ENCODE measurements around the gene TMEM139.

The TMEM139 gene

DNA sequence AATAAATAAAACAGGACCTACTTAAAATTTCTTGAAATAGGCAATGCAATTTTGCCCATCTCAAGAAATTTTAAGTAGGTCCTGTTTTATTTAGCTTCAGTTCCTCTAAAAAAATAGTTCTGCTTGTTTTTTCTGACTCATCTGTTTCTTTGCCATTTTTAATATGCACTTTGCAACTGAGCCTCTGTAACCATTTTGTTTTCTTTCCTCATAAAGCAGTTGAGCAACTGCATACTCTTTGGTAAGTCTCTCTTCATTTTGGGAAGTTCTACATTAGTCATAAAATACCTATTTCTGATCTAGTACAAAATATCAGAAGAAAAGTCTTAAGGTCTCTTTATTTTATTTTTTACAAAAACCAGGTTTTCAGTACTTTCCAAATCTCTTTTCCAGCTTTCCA lies 44.9 kb upstream of the TMEM139 start:
- Histone ChIP-seq H3K4me3 (ENCODE audit: low read depth in 1 of 2, low read length in 1 of 2) (peak overlapping the region; percentile 46 to 48), H3K9me3 (no peaks in the 10 kb centered on the region), H3K27me3 (no peaks in the 10 kb centered on the region), H3K36me3 (no peaks in the 10 kb centered on the region), H3K27ac (peak overlapping the region; percentile 85), H3K4me1 (ENCODE audit: control insufficient read depth in 1 of 2, insufficient read depth in 1 of 2, low read depth in 1 of 2, low read length in 1 of 2) (peaks cover 45 to 49% of the 10 kb centered on the region in 2 experiments)
- TF ChIP-seq, protein P1, sequence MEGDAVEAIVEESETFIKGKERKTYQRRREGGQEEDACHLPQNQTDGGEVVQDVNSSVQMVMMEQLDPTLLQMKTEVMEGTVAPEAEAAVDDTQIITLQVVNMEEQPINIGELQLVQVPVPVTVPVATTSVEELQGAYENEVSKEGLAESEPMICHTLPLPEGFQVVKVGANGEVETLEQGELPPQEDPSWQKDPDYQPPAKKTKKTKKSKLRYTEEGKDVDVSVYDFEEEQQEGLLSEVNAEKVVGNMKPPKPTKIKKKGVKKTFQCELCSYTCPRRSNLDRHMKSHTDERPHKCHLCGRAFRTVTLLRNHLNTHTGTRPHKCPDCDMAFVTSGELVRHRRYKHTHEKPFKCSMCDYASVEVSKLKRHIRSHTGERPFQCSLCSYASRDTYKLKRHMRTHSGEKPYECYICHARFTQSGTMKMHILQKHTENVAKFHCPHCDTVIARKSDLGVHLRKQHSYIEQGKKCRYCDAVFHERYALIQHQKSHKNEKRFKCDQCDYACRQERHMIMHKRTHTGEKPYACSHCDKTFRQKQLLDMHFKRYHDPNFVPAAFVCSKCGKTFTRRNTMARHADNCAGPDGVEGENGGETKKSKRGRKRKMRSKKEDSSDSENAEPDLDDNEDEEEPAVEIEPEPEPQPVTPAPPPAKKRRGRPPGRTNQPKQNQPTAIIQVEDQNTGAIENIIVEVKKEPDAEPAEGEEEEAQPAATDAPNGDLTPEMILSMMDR (IDR thresholded peaks at IDR 0.05), result no peak

DNA sequence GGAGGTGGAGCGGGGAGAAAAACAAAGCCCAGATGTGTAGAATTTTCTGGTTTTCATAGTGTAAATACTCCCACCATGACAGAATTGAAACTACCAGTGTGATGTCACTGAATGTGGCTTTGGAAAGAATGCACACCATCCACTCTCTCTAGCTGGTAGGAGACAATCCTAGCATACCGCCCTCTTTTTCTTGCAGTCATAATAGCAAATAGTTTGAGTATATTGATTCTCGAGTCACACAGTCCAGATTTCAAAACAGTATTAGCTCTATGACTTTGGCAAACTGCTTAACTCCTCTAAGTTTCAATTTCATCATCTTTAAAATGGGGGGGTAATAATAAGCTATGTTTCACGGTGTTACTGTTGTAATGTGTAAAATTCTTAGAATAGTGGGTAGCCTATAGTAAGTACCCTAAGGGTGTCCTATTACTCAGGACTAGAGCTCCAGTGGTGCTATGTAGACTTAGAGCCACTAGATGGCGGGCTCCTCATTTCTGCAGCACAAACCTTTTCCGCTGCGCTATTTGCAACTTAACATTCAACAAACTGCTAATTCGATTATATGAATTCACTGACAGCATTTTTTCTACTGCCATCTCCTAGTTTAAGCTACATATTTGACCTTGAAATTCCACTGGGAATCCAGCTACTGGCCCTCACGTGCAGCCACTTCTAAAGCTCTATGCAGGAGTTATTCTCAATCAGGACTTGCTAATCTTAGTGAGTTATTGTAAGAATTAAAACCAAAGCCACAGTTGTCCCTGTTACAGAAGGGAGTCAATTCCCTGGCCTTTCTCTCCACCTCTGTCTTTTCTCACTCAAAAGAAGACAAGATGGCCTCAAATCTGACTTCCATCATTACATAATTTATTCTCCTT lies 44.2 kb upstream of the TMEM139 start:
- Histone ChIP-seq H3K36me3 (no peaks in the 10 kb centered on the region), H3K27me3 (no peaks in the 10 kb centered on the region), H3K9me3 (no peaks in the 10 kb centered on the region), H3K4me1 (ENCODE audit: control insufficient read depth in 1 of 2, insufficient read depth in 1 of 2, low read depth in 1 of 2, low read length in 1 of 2) (peaks cover 52 to 55% of the 10 kb centered on the region in 2 experiments), H3K4me3 (ENCODE audit: low read depth in 1 of 2, low read length in 1 of 2) (peak overlapping the region; percentile 38 to 48), H3K27ac (peak overlapping the region; percentile 85)
- TF ChIP-seq, protein P1 (IDR thresholded peaks at IDR 0.05), result peak; percentile 91

DNA sequence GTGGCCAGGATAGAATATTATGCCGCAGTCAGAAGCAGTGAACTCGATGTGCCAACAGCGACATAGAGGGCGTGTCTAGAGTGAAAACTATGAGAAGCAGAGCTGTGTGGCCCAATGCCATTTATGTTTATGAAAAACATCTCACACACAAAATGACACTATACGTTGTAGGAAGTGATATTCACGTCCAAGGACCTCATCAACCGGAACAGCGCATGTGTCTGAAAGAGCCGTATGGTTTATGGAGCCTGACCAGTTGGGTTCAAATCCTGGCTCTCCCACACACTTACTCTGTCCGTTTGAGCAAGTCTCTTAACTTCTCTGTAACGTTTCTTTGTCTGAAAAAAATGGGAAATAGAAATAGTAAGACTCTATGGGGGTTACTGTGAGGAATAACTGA lies 42.5 kb upstream of the TMEM139 start:
- H3K36me3 ChIP-seq, result no peaks in the 10 kb centered on the region
- H3K4me1 ChIP-seq (ENCODE audit: control insufficient read depth in 1 of 2, insufficient read depth in 1 of 2, low read depth in 1 of 2, low read length in 1 of 2), result peaks cover 57 to 59% of the 10 kb centered on the region in 2 experiments
- no peak overlapping the region for H3K27ac ChIP-seq
- H3K27me3 ChIP-seq, result no peaks in the 10 kb centered on the region
- TF ChIP-seq, protein P1 (IDR thresholded peaks at IDR 0.05), result no peak
- no peak overlapping the region for H3K4me3 ChIP-seq (ENCODE audit: low read depth in 1 of 2, low read length in 1 of 2)
- H3K9me3 ChIP-seq, result no peaks in the 10 kb centered on the region

DNA sequence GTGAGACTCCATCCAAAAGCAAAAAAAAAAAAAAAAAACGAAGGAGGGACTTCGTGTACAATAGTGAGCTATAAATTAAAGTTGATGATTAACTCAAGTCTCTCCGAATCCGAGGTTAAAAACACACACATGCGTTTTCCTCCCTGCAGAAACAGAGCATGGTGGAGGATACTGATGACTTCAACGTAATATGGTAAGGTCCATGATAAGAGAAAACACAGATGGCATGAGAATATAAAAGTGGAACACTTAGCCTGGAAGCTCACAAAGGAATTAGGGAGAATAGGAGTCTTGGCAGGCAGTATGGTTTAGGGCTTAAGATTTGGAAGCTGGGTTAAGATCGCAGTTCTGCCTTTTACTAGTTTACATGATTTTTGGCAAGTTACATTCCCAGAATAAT lies 41.6 kb upstream of the TMEM139 start:
- Histone ChIP-seq H3K36me3 (no peaks in the 10 kb centered on the region), H3K27ac (no peak overlapping the region), H3K4me3 (ENCODE audit: low read depth in 1 of 2, low read length in 1 of 2) (no peak overlapping the region), H3K4me1 (ENCODE audit: control insufficient read depth in 1 of 2, insufficient read depth in 1 of 2, low read depth in 1 of 2, low read length in 1 of 2) (peaks cover 53 to 58% of the 10 kb centered on the region in 2 experiments), H3K27me3 (no peaks in the 10 kb centered on the region), H3K9me3 (no peaks in the 10 kb centered on the region)
- TF ChIP-seq, protein P1 (IDR thresholded peaks at IDR 0.05), result no peak

DNA sequence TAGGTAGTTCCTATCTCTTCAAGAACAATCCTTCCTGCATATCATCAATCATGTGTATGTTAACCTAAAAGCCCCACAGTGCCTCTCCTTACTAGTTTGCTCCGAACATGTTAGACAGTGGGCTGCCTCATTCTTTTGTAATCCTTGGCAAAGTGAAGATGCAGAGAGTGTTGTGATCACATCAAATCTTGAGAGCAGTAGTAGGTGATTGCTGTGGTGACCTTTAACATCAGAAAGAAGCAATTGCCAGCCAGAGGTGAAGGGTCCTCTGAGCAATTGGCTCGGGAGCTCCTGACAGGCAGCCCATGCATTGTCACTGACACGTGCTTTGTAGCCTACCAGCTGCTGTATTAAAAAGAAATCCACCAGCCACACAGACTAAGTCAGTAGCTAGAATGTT lies 41.1 kb upstream of the TMEM139 start:
- Histone ChIP-seq H3K4me3 (ENCODE audit: low read depth in 1 of 2, low read length in 1 of 2) (no peak overlapping the region), H3K9me3 (no peaks in the 10 kb centered on the region), H3K4me1 (ENCODE audit: control insufficient read depth in 1 of 2, insufficient read depth in 1 of 2, low read depth in 1 of 2, low read length in 1 of 2) (peaks cover 53 to 58% of the 10 kb centered on the region in 2 experiments), H3K27ac (no peak overlapping the region), H3K36me3 (no peaks in the 10 kb centered on the region), H3K27me3 (no peaks in the 10 kb centered on the region)
- TF ChIP-seq, protein P1 (IDR thresholded peaks at IDR 0.05), result no peak

Data from neutrophil (primary cell).